GM04504 (cell line): ENCODE data around the gene ZNF304.

ENCODE experiments used
- DNase-seq: peaks from one replicate; pipeline ENCODE4 v3.0.0-alpha.2; 2012; ENCODE audit warnings: low read depth

ZNF304 gene

DNA sequence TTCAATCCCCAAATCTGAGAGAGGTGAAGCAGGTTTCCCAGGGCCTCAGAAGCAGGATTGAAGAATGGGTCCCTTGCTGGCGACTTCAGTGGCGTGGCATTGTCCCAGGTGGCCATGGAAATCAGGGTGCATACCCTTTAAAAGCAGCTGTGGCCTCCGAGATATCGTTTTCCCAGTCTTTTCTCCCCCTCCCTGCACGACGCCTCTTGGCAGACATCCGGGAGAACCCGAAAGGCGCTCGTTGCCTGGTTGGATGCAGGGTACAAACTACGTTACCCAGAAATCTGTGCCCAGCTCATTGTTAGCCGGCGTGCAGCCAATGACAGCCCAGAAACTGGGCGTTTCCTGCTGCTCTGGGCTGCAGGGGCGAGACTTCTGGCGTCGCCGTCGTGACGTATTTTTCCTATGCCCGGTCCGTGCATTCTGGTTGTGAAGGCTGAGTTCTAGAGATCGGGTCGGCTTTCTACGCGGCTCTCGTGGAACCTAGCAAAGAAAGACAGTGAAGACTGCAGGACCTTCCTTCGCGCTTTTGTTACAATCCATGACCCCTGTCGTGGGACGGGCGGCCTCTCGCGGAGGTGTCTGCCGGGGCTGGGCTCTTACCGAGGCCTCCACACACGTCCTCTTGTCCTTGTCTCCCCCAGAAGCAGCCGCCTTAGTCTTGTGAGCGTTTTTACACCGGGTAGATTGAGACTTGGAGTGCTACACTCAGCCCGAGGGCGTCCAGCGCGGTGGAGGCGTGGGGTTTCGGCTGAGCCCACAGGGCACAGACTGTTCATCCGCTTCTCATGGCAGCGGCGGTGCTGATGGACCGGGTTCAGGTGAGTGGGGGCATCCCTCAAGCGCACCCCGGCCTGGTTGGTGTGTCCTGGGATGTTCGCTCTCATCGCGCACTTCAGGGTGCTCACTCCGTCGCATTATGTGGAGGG, at the start of gene ZNF304:
Gene ZNF304 (plus strand): TSS at position 395 of the 929 bp plus-strand sequence. CDS start 394 bp downstream, at position 789.
- DNase-seq: peak; percentile 88

DNA sequence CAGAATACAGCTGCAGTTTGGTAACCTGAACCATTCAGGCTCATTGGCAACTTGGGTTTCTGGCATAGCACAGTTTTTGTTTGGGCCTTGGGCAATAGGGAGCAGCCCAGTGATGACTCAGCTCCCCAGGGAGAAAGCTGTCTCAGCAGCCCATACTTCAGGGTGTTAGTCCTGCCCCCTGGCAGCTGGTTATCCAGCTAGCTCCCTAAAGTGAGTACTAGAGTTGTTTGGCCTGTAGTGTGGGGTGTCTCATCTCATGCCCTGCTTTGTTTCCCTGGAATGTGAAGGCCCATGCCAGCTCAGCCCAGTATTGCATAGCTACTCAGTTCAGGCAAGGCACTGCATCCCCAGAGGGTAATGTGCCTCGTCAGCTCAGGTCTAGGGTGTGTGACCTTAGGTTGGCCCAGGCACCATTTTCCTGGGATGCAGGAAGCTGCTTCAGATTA, 49.0 kb upstream of the ZNF304 start:
- DNase-seq: peak; percentile 89

DNA sequence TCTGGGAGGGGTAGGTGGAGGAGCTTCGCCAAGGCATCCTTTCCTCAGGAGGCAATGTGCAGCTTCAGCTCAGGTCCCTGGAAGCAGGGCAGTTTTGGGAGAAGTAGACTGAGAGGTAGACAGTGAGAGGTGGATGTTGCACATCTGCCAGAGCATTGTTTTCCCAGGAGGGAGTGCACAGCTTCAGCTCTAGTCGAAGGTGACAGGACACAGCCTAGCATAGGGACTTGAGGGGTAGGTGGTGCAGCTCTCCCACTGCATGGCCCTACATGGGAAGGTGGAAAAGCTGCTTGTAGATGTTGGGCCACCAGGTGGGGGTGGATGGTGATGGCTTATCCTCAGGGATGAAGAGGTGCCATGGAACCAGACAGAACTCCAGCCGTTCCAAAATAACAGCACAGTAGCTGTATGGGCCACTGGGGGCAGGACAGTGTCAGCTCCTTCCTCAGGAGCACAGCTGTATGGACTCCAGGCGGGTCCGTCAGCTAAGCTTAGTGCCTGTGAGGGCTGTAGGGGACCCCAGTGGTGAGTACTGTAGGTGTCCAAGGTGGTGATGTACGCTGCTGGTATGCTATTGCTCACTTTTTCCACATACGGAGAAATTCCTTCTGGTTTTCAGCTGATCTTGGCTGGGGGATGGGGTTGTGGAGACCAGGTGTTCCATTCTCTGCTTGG, 48.2 kb upstream of the ZNF304 start:
- no peak for DNase-seq

DNA sequence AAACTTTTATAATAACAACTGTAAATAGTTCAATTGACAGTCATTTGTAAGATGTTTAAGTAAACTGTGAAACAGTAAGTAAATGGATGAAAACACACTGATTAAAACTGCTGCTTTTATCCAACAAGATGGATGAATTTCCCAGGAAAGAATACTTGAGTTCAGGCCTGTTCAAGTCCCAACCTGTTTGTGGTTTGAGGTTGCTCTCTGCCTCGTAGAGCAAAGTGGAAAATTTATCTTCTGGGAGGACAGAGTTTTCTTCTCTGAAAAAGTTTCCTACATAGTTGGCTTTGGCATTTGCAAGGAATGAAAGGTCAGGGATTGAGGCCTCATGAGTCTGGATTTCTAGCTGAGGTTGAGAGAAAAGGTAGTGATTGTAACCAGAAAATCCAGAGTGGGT, 46.0 kb upstream of the ZNF304 start:
- DNase-seq: no peak

DNA sequence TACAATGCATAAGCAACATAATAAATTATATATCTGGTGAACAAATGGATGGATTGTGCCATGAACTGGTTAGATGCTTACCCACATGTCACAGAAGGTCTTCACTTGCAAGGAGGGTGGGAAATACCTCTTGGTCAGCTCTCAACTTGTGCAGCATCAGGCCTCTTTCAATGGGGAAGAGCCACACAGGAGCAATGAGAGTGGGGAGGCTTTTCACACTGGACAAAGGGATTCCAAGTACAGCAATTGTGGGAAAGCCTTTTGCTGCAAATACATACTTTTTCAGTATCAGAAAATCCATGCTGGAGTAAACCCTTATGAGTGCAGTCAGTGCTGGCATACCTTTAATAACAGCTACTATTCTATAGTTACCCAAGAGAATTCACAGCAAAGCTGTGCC, 42.6 kb upstream of the ZNF304 start:
- no peak for DNase-seq

DNA sequence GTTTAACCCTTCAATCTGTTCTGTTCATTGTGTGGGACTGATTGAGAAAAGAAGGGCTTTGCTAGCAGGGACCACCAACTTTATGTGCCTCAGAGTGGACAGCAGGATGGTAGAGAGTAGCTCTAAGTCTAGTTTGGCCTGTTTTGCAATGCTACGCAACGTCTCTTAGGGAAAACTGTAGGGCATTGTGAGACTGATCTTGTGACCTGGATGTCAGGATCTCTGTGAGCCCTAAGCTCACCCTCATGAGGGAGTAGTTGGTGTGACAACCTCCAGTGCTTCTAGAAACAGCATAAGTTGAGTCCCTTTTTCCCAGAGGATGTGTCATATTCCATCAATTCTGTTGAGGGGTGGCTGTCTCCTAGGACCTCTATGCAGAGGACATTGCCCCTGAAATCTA, 40.3 kb upstream of the ZNF304 start:
- no peak for DNase-seq

DNA sequence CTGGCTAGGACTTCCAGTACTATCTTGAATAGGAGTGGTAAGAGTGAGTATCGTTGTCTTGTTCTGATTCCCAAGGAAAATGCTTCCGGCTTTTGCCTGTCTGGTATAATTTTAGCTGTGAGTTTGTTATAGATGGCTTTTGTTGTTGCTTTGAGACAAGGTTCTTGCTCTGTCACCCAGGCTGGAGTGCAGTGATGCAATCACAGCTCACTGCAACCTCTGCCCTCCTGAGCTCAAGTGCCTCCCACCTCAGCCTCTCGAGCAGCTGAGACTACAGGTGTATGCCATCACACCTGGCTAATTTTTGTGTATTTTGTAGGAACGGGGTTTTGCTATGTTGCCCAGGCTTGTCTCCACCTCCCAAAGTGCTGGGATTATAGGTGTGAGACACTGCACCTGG, 36.9 kb upstream of the ZNF304 start:
- DNase-seq: no peak

DNA sequence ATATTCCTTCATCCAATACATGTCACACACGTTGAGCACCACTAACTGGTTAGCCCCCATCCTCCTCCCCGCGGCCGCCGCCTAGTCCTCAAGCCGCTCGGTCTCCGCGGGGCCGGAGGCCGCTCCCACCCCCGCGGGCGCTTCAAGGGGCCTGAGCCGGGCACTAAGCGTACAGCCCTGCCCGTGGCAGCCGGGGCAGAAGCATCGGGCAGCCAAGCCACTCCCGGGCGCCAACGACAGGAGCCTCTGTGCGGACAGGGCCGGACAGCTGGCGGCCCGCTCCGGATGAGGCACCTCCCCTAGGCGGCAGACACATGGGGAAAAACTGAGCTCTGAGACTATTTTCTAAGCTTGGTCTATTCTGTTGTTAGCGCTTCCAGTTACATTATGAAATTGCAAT, 33.6 kb upstream of the ZNF304 start:
- no peak for DNase-seq

DNA sequence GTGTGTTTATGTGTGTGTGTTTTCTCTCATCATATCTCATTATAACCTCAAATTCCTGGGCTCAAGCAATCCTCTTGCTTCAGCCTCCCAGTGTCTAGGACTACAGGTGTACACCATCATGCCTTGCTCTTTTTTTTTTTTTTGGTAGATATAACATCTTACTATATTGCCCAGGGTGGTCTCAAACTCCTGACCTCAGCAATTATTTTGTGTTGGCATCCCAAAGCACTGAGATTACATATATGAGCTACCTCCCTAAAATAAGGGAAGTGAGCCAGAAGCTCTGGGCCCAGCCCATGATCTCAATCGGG, 31.2 kb upstream of the ZNF304 start:
- no peak for DNase-seq

DNA sequence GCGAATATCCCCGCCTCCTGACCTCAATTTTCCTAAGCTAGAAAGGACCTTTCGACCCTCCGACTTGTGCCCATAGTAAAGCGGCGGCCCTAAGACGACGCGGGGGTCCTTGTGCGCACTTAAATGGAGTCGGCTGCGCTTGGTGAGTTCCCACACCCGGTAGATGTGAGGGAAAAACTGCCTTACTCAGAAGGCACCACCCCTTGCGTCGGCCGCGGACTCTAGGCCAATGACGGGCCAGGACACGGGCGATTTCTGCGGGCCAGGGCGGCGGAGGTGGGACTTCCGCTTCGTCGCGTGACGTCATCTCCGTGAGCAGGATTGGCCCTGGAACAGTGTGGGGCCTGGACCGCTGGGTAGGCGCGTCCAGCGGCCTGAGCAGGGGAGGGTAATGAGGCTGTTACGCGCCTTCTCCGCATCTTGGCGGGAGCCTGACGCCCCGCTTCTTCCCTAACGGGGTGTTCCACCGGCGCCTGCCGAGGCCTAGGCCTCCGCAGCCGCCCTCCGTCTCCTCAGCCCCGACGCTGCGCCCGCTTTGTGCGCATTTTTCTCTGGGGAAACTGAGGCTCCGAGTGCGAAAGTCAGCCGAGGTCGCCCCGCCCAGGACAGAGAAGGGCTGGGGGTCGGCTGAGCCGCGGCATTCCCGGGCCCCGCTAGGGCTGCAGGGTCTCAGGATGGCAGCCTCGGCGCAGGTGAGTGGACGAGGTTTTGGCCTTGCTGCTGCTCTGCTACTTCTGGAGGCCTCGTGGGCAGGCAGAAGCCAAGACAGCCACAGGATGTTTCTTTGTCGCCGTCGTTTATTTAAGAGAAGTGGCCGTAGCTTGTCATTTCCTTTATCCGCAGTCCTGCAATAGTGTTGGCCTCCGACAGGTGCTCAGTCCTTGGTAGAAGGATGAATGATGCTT, 30.6 kb upstream of the ZNF304 start, which contains the start of gene ZNF543:
Gene ZNF543 (plus strand): TSS at position 293 of the 905 bp plus-strand sequence. CDS start 382 bp downstream, at position 675.
- peak; percentile 90 for DNase-seq

DNA sequence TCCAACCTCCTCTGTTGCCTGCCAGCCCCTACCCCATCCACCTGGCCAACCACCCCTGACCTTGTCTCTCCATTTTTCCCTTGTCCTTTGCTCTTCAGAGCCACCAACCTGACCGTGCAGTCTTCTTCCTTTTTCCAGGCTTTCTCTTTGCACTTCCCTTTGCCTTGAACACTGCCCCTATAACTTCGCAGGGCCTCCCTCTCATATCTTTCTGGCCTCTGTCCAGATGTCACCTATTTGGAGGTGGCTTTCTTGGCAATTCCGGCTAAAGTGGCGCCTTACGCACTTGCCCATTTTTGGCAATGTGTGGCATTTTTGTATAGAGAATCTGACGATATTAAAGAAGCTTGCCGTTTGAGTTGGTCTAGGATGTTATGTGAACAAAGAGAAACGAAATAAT, 30.0 kb upstream of the ZNF304 start:
- DNase-seq: no peak

DNA sequence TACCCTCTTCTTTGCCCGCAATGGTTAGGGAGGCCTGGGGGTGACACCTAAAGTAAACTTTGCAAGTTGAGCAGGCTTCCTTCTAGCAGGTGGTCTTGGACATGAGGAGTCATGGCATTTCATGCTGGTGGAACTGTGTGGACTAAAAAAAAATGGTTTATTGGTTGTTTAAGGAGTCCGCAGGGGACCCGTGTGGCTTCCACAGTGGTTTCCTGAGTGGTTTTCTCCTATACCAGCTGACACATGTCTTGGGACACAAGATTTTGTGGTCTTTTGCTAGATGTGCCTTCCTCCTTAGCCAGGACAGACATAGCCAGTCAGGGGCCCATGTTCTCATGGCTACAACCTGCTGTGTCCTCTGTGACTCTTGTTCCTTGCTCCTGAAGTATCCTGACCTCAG, 29.3 kb upstream of the ZNF304 start:
- no peak for DNase-seq

DNA sequence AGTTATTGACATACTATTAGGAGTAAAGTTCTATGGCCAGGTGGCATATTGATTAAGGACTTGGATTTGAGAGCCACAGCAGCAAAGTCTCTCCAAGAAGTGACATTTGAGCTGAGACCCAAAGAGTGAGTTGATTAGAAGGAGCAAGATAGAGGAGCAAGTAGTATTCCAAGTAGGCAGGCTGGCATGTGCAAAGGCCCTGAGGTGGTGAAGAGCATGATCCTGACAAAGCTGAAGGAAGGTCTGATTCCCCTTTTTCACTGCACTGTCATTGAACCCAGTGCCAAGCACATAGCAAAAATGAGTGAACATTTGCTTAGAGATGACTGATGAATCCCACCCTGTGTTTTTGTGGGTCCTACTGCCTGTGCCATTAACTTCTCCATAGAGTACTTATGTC, 26.1 kb upstream of the ZNF304 start:
- no peak for DNase-seq

DNA sequence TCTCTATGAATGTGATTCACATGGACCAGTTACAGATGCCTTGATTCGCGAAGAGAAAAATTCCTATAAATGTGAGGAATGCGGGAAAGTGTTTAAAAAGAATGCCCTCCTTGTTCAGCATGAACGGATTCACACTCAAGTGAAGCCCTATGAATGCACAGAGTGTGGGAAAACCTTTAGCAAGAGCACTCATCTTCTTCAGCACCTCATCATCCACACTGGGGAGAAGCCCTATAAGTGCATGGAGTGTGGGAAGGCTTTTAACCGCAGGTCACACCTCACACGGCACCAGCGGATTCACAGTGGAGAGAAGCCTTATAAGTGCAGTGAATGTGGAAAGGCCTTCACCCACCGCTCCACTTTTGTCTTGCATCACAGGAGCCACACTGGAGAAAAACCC, 23.1 kb upstream of the ZNF304 start:
- DNase-seq: no peak

DNA sequence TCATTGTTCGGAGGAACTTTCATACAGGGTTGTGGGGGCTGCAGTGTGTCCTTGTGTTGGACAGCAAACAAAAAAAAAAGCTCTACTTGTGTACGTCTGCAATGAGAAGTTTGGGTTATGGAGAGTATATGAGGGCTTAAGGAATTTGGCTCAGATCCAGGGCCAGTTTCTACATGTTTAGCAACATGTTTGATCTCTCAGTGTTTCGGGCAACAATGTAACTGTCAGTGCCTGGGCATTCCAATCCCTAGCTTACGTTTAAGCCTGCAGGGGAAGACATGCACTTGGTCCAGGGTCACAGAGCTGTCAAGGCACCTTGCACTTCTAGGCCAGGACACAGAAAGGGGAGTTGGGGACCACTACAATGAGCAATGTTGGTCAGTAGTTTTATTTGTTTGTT, 16.9 kb upstream of the ZNF304 start:
- no peak for DNase-seq

DNA sequence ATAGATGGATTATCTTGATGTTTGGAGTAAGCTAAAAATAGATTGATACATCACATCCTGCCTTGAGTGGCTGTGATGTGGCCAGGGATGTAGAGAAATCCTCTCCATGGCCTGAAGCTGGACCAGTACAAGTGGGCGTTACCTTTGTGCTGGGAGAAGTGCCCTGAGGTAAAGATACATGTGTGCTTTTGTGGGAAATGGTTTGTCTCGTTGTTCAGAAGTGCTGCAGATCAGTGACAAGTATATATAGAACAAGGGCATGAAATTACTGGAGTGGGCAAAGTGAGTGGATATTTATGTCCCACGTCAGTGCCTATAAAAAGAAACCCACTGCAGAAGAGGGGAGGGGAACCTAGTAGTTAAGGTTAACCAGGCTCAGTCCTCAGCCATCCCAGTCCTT, 12.2 kb upstream of the ZNF304 start:
- DNase-seq: no peak

DNA sequence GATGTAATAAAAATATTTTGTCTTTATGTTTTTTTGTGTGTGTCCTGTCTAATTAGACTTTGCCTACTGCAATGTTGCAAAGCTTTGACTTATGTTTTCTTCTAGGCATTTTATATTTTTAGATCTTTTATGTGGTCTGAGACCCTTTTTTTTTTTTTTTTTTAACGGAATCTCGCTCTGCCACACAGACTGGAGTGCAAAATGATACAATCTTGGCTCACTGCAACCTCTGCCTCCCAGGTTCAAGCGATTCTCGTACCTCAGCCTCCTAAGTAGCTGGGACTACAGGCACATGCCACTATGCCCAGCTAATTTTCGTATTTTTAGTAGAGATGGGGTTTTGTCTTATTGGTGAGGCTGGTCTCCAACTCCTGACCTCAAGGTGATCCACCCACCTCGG, 8.5 kb upstream of the ZNF304 start:
- no peak for DNase-seq

DNA sequence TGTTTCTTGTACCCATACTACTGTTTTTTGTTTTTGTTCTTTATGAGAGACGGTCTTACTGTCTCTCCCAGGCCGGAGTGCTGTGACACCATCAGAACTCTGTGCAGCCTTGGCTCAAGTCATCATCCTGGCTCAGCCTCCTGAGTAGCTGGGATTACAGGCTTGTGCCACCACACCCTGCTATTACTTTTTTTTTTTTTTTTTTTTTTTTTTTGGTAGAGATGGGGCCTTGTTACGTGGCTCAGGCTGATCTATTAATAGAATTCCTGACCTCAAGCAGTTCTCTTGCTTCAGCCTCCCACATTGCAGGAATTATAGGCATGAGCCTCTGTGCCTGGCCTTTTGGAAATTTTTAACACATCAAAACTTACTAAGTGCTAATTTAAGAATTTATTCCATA, 2.9 kb upstream of the ZNF304 start:
- peak; percentile 27 for DNase-seq

DNA sequence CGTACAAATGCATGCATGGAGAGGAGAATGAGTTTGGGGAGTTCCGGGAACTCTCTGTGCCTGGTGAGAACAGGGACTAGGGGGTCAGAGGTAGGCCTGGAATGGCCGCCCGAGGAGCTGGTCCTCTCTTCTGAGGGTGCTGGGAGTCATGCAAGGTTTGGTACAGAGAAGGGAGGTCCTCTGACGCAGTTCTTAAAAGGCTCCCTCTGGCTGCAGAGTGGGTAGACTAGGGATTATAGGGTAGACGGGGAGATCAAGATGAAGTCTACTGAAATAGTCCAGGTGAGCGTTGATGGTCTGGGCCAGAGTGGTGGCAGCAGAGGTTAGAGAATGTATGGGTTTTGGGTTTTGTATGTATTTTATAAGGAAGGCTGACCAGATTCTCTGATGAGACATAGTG, 796 bp downstream of the ZNF304 start:
- DNase-seq: no peak

DNA sequence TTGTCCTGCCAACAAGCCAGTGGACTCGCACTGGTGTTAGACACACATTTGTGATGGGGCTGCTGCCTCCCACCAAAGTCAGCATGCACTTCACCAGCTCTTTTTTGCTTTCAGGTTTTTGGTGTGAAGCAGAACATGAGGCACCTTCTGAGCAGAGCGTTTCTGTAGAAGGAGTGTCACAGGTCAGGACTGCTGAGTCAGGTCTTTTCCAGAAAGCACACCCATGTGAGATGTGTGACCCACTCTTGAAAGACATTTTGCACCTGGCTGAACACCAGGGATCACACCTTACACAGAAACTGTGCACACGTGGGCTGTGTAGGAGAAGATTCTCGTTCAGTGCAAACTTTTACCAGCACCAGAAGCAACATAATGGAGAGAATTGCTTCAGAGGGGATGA, 4.8 kb downstream of the ZNF304 start:
- DNase-seq: no peak

DNA sequence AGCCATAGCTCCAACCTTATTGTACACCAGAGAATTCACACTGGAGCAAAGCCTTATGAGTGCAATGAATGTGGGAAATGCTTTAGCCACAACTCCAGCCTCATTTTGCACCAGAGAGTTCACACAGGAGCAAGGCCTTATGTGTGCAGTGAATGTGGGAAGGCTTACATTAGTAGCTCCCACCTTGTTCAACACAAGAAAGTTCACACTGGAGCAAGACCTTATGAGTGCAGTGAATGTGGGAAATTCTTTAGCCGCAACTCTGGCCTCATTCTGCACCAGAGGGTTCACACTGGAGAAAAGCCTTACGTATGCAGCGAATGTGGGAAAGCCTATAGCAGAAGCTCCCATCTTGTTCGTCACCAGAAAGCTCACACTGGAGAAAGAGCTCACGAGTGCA, 6.3 kb downstream of the ZNF304 start:
- no peak for DNase-seq

DNA sequence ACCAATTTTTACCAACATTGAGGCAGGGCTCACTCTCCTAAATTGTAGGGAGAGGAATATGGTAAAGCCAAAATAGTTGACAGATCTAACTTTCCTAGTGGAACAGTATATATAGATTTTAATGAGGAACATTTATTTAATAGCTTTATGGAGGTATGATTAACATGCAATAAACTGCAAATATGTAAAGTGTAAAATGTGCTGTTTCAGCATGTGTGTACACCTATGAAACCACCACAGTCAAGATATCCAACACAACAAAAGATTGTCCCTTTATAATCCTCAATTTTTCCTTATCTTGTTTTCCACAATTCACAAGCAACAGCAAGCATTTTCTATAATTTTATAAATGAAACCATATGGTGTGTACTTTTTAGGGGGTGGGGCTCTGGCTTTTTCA, 8.2 kb downstream of the ZNF304 start:
- no peak for DNase-seq
